Trophoblast cell (in vitro differentiated cells and primary cell): ENCODE results near the gene PDGFRA.
"Not testable (repeated sequence)": the region's sequence is repeated elsewhere in the genome, so short reads cannot be mapped to it uniquely, and the experiment has no call there.

Source experiments
- DNase-seq, 2 donors: peaks; one replicate each; pipeline ENCODE4 v3.0.0-alpha.2; 2016
- H2AFZ ChIP-seq: 2 replicates; pipeline ENCODE4 v1.6.1; 2013; ENCODE audit warnings: low read length, moderate library complexity, mild to moderate bottlenecking; ENCODE audit not compliant: insufficient read depth, poor library complexity
- H2AK5ac ChIP-seq: 2 replicates; pipeline ENCODE4 v1.6.1; 2013; ENCODE audit warnings: mild to moderate bottlenecking, low read length
- H2BK120ac ChIP-seq: 2 replicates; pipeline ENCODE4 v1.6.1; 2013; ENCODE audit warnings: low read length, mild to moderate bottlenecking, moderate library complexity; ENCODE audit not compliant: insufficient read depth, poor library complexity
- H2BK12ac ChIP-seq: 2 replicates; pipeline ENCODE4 v1.6.1; 2013; ENCODE audit warnings: mild to moderate bottlenecking, low read length, moderate library complexity
- H2BK5ac ChIP-seq: 2 replicates; pipeline ENCODE4 v1.6.1; 2013; ENCODE audit warnings: low read length, low read depth, moderate library complexity, mild to moderate bottlenecking; ENCODE audit not compliant: poor library complexity
- H3K14ac ChIP-seq: 2 replicates; pipeline ENCODE4 v1.6.1; 2013; ENCODE audit warnings: mild to moderate bottlenecking, low read length
- H3K18ac ChIP-seq: 2 replicates; pipeline ENCODE4 v1.6.1; 2013; ENCODE audit warnings: mild to moderate bottlenecking, low read length
- H3K23ac ChIP-seq: 2 replicates; pipeline ENCODE4 v1.6.1; 2013; ENCODE audit warnings: low read length
- H3K27ac ChIP-seq: 2 replicates; pipeline ENCODE4 v1.5.1; 2013; ENCODE audit warnings: low read depth, mild to moderate bottlenecking, inconsistent platforms, low read length, moderate library complexity
- H3K27me3 ChIP-seq: 2 replicates; pipeline ENCODE4 v1.6.1; 2013; ENCODE audit warnings: inconsistent platforms, mild to moderate bottlenecking, low read length, moderate library complexity; ENCODE audit not compliant: insufficient read depth
- H3K36me3 ChIP-seq, 2 experiments: 1 replicate in 1 of 2; 2 replicates in 1 of 2; pipeline ENCODE4 v1.6.1; 2013; ENCODE audit warnings: low read length in 2 of 2, mild to moderate bottlenecking in 2 of 2, moderate library complexity in 1 of 2; ENCODE audit not compliant: insufficient read depth in 2 of 2, control insufficient read depth in 1 of 2
- H3K4ac ChIP-seq: 2 replicates; pipeline ENCODE4 v1.6.1; 2013; ENCODE audit warnings: low read depth, mild to moderate bottlenecking, low read length, moderate library complexity
- H3K4me1 ChIP-seq, 2 experiments: 1 replicate in 1 of 2; 2 replicates in 1 of 2; pipeline ENCODE4 v1.6.1; 2013; ENCODE audit warnings: low read length in 2 of 2, mild to moderate bottlenecking in 2 of 2, moderate library complexity in 1 of 2; ENCODE audit not compliant: insufficient read depth in 2 of 2, control insufficient read depth in 1 of 2
- H3K4me2 ChIP-seq: 2 replicates; pipeline ENCODE4 v1.6.1; 2013; ENCODE audit warnings: inconsistent platforms, mild to moderate bottlenecking, low read length, moderate library complexity
- H3K4me3 ChIP-seq: 2 replicates; pipeline ENCODE4 v1.5.1; 2013; ENCODE audit warnings: mild to moderate bottlenecking, low read depth, low read length, inconsistent platforms
- H3K79me1 ChIP-seq: one replicate; pipeline ENCODE4 v1.6.1; 2013; ENCODE audit warnings: low read length
- H3K79me2 ChIP-seq: 2 replicates; pipeline ENCODE4 v1.6.1; 2013; ENCODE audit warnings: low read length, mild to moderate bottlenecking; ENCODE audit not compliant: control insufficient read depth, insufficient read depth, poor library complexity
- H3K9ac ChIP-seq: 2 replicates; pipeline ENCODE4 v1.6.1; 2013; ENCODE audit warnings: mild to moderate bottlenecking, low read length
- H3K9me3 ChIP-seq: 2 replicates; pipeline ENCODE4 v1.6.1; 2013; ENCODE audit warnings: low read depth, mild to moderate bottlenecking, control low read depth, inconsistent platforms, low read length; ENCODE audit not compliant: insufficient read depth
- H4K12ac ChIP-seq: 2 replicates; pipeline ENCODE4 v1.6.1; 2013; ENCODE audit warnings: low read depth, mild to moderate bottlenecking, low read length, moderate library complexity
- H4K8ac ChIP-seq: 2 replicates; pipeline ENCODE4 v1.6.1; 2013; ENCODE audit warnings: low read depth, mild to moderate bottlenecking, low read length, moderate library complexity
- H4K91ac ChIP-seq: one replicate; pipeline ENCODE4 v1.6.1; 2013; ENCODE audit warnings: low read depth, mild to moderate bottlenecking, low read length, moderate library complexity
- WGBS: extraction: QIAGEN DNeasy Blood & Tissue Kit; methylation state at CpG from one replicate; pipeline ENCODE4 v1.1.7; 2013; ENCODE audit warnings: missing lambda C conversion rate; ENCODE audit not compliant: insufficient read length, insufficient coverage; ENCODE audit errors: extremely low coverage; 5-methylcytosine and 5-hydroxymethylcytosine counted together

Gene PDGFRA

DNA sequence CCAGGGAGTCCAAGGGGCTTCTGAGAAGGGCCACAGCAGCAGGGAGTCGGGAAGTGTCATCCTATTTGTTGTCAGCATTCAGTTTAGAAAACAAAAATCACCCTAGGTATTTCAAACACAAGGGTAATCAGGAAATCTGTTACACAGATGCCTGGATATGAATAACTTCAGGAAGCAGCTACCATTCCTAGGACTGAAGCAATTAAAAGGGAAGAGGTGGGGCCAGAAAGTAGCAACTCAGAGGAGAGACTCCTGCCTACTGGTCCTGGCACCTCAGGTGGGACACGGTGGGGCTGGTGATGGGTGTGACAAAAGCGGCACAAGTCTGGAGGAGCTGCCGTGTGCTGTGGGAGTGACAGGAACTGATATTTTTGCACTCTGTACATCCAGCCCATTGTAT is 107.9 kb downstream of the PDGFRA start:
- Histone ChIP-seq H3K4me2 (no peak overlapping the region), H3K79me1 (no peaks in the 10 kb centered on the region), H3K9me3 (no peaks in the 10 kb centered on the region), H3K4ac (no peak overlapping the region), H3K18ac (no peak overlapping the region), H3K36me3 (no peaks in the 10 kb centered on the region), H4K8ac (no peak overlapping the region), H4K91ac (no peak overlapping the region), H3K4me3 (no peak overlapping the region), H3K79me2 (no peaks in the 10 kb centered on the region), H3K27ac (no peak overlapping the region), H2BK5ac (no peak overlapping the region), H2BK12ac (no peak overlapping the region), H3K9ac (no peak overlapping the region), H3K23ac (no peak overlapping the region), H2BK120ac (no peak overlapping the region), H4K12ac (no peak overlapping the region), H3K4me1 (no peaks in the 10 kb centered on the region), H2AFZ (no peak overlapping the region), H3K27me3 (no peaks in the 10 kb centered on the region), H2AK5ac (no peak overlapping the region), H3K14ac (no peak overlapping the region)
- no CpG with 5 or more reads among the region's 4 CpGs for WGBS
- DNase-seq = no peak

DNA sequence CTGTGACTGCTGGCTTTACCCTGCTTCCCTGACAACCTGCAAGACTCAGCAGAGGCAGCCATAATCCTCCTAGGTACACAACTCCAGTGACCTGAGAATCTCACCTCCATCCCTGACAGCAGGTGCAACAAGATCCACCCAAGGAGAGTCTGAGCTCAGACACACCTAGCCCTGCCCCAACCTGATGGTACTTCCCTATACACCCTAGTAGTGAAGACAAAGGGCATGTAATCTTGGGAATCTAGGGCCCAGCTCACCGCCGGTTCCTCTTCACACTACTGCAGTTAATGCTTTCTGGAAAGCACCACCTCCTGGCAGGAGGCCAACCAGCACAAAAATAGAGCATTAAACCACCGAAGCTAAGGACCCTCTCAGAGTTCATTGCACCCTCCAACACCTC is 113.0 kb downstream of the PDGFRA start:
- not testable (repeated sequence) for H2BK120ac ChIP-seq, H3K9ac ChIP-seq, H3K4me3 ChIP-seq, H3K79me1 ChIP-seq, H3K18ac ChIP-seq, H3K79me2 ChIP-seq, H3K27ac ChIP-seq, H3K9me3 ChIP-seq, H2BK5ac ChIP-seq, H4K8ac ChIP-seq, H3K4me1 ChIP-seq, H3K36me3 ChIP-seq, H3K4ac ChIP-seq, H3K14ac ChIP-seq, H3K4me2 ChIP-seq, H2AFZ ChIP-seq, H3K27me3 ChIP-seq, DNase-seq, H4K91ac ChIP-seq, H3K23ac ChIP-seq, H2BK12ac ChIP-seq, H4K12ac ChIP-seq, H2AK5ac ChIP-seq
- no CpG with 5 or more reads among the region's 3 CpGs for WGBS
